Thyroid gland (tissue), 4 donors: ENCODE measurements around the gene ETDA.

Experiments
- POLR2A ChIP-seq, 2 donors: fragments of 450-650 bp; IDR thresholded peaks; one replicate each; pipeline ENCODE4 v1.6.1; 2017; ENCODE audit warnings: antibody characterized with exemption in 2 of 2, mild to moderate bottlenecking in 2 of 2, moderate library complexity in 1 of 2
- TF ChIP-seq, protein P1 (sequence below), 6 experiments: fragments of 200-600 bp in 3 of 6; fragments of 450-650 bp in 3 of 6; sonication (generic) in 3 of 6; IDR thresholded peaks; one replicate each; pipeline ENCODE4 v1.5.1; 2016 to 2019; ENCODE audit warnings: antibody characterized with exemption in 6 of 6, mild to moderate bottlenecking in 2 of 6, inconsistent platforms in 1 of 6, moderate library complexity in 1 of 6

DNA sequence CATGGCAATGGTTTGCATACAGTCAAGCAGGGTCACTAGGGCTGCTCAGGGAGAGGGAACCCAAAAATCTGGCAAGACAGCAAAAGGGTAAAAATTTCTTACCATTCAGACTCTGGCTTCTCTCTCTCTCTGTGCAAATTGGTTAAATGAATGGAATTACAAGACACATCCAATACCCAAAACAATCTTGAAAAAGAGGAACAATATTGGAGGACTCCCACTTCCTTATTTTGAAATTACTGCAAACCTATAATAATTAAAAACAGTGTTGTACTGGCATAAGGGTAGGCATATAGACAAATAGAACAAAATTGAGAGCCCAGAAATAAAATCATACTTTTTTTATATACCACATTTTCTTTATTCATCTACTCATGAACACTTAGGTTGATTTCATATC, 24.1 kb downstream of the ETDA start:
- TF ChIP-seq, protein P1, sequence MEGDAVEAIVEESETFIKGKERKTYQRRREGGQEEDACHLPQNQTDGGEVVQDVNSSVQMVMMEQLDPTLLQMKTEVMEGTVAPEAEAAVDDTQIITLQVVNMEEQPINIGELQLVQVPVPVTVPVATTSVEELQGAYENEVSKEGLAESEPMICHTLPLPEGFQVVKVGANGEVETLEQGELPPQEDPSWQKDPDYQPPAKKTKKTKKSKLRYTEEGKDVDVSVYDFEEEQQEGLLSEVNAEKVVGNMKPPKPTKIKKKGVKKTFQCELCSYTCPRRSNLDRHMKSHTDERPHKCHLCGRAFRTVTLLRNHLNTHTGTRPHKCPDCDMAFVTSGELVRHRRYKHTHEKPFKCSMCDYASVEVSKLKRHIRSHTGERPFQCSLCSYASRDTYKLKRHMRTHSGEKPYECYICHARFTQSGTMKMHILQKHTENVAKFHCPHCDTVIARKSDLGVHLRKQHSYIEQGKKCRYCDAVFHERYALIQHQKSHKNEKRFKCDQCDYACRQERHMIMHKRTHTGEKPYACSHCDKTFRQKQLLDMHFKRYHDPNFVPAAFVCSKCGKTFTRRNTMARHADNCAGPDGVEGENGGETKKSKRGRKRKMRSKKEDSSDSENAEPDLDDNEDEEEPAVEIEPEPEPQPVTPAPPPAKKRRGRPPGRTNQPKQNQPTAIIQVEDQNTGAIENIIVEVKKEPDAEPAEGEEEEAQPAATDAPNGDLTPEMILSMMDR (IDR thresholded peaks at IDR 0.05): no peak
- no peak for TF ChIP-seq POLR2A (IDR thresholded peaks at IDR 0.05)
